ENCODE measurements around the gene SUMF2. TPM values are rescaled to one million over a fixed set of nuclear protein-coding genes. Genes with fewer than 3 reads are reported as not detected.

The SUMF2 gene
- polyA plus RNA-seq, 2 of the 4 experiments (the other 2 are of a cell fraction), result 85.2 to 106 TPM

DNA sequence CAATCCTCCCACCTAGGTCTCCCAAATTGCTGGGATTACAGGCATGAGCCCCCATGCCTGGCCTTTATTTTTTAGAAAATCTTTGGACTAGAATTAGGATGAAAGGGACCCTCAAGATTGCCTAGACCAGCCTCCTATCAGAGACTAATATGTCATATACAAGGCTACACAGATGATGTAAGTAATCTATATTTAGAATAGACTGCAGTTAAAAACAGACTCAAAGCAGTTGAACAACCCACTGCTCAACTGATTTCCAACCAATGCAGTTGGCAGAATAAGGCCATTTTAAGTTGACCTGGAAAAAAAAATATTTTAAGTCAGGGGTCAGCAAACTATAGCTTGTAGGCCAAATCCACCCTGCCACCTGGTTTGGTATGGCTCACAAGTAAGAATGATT, 40.6 kb upstream of the SUMF2 start:
- DNase-seq (ENCODE audit: low read depth in 1 of 2, low spot score in 1 of 2) (no peak), ATAC-seq (no peak), FAIRE-seq (no peak)
- H3K4me1 ChIP-seq, result no peaks in the 10 kb centered on the region
- ChIA-PET POLR2A (no interaction called here), CTCF (interaction anchor here (1.2 to 1.5 kb wide), 2 partner anchors 11 to 55 kb away, joined by 3 to 4 read pairs; no protein-coding TSS in a partner anchor)
- H3K9me3 ChIP-seq, result no peaks in the 10 kb centered on the region
- no peak overlapping the region for H3K4me2 ChIP-seq
- TF ChIP-seq ZFP36 (IDR thresholded peaks at IDR 0.05; ENCODE audit: borderline replicate concordance, partially characterized antibody) (no peak), HEYL (CRISPR knock-in tag; IDR thresholded peaks at IDR 0.05) (no peak), TFCP2L1 (CRISPR knock-in tag; IDR thresholded peaks at IDR 0.05) (no peak), CHD2 (IDR thresholded peaks at IDR 0.05; ENCODE audit: low read length, partially characterized antibody) (no peak), JUN (IDR thresholded peaks at IDR 0.05) (no peak), RARB (CRISPR knock-in tag; IDR thresholded peaks at IDR 0.05) (no peak), ELK1 (IDR thresholded peaks at IDR 0.05; ENCODE audit: low read depth, low read length) (no peak), MAZ (IDR thresholded peaks at IDR 0.05; ENCODE audit: borderline replicate concordance, low read depth, low read length) (no peak), HOXB5 (CRISPR knock-in tag; IDR thresholded peaks at IDR 0.05) (no peak), EP300 (IDR thresholded peaks at IDR 0.05) (no peak), CTCF (IDR thresholded peaks at IDR 0.05) (no peak), FOXS1 (CRISPR knock-in tag; IDR thresholded peaks at IDR 0.05) (no peak), E2F6 (IDR thresholded peaks at IDR 0.05; ENCODE audit: borderline replicate concordance, low read depth) (no peak), BHLHE40 (IDR thresholded peaks at IDR 0.05; ENCODE audit: low read depth, low read length) (no peak), ZSCAN20 (CRISPR knock-in tag; IDR thresholded peaks at IDR 0.05) (no peak), RNF2 (IDR thresholded peaks at IDR 0.05; ENCODE audit: borderline replicate concordance, low read depth) (no peak), MAFK (IDR thresholded peaks at IDR 0.05; ENCODE audit: partially characterized antibody) (no peak), ATOH8 (CRISPR knock-in tag; IDR thresholded peaks at IDR 0.05; ENCODE audit: low read depth) (no peak)
- TF ChIP-seq, protein P1, sequence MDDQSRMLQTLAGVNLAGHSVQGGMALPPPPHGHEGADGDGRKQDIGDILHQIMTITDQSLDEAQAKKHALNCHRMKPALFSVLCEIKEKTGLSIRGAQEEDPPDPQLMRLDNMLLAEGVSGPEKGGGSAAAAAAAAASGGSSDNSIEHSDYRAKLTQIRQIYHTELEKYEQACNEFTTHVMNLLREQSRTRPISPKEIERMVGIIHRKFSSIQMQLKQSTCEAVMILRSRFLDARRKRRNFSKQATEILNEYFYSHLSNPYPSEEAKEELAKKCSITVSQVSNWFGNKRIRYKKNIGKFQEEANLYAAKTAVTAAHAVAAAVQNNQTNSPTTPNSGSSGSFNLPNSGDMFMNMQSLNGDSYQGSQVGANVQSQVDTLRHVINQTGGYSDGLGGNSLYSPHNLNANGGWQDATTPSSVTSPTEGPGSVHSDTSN (IDR thresholded peaks at IDR 0.05), result no peak
- TF ChIP-seq, protein P2, sequence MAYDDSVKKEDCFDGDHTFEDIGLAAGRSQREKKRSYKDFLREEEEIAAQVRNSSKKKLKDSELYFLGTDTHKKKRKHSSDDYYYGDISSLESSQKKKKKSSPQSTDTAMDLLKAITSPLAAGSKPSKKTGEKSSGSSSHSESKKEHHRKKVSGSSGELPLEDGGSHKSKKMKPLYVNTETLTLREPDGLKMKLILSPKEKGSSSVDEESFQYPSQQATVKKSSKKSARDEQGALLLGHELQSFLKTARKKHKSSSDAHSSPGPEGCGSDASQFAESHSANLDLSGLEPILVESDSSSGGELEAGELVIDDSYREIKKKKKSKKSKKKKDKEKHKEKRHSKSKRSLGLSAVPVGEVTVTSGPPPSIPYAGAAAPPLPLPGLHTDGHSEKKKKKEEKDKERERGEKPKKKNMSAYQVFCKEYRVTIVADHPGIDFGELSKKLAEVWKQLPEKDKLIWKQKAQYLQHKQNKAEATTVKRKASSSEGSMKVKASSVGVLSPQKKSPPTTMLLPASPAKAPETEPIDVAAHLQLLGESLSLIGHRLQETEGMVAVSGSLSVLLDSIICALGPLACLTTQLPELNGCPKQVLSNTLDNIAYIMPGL (CRISPR knock-in tag; IDR thresholded peaks at IDR 0.05; ENCODE audit: borderline replicate concordance), result no peak
- no peak overlapping the region for H3K4me3 ChIP-seq
- H3K27ac ChIP-seq, result no peak overlapping the region

All from A549 (cell line).